ENCODE results near the gene GJB5.

- TF ChIP-seq CTCF (IDR thresholded peaks at IDR 0.05) (no peak), EP300 (IDR thresholded peaks at IDR 0.05) (no peak), POLR2A (IDR thresholded peaks at IDR 0.05) (no peak)
Measured at GRCh38 chr1:34744851-34745250, 10.0 kb upstream of the GJB5 start.
